Choroid plexus epithelial cell (primary cell): ENCODE data around the gene USP4.
"Not testable (repeated sequence)": the region's sequence is repeated elsewhere in the genome, so short reads cannot be mapped to it uniquely, and the experiment has no call there.

Experiments used
- DNase-seq: peaks from one replicate; pipeline ENCODE4 v3.0.0-alpha.2; 2010; ENCODE audit warnings: low read depth
- H3K4me3 ChIP-seq: 2 replicates; pipeline ENCODE4 v1.5.1; 2011; ENCODE audit warnings: low read depth, mild to moderate bottlenecking, control low read depth, low read length, moderate library complexity
- CTCF ChIP-seq: conservative IDR thresholded peaks from 2 replicates; pipeline ENCODE4 v1.5.1; 2011; ENCODE audit warnings: low read depth, mild to moderate bottlenecking, control low read depth, inconsistent platforms, low read length, moderate library complexity

The USP4 gene

GRCh38 chr3:49255112-49255511, 84.7 kb downstream of the USP4 start:
- no peak for TF ChIP-seq CTCF
- H3K4me3 ChIP-seq: no peak overlapping the region
- peak; percentile 37 for DNase-seq

GRCh38 chr3:49253512-49253911, 86.3 kb downstream of the USP4 start:
- H3K4me3 ChIP-seq: no peak overlapping the region
- TF ChIP-seq CTCF: no peak
- no peak for DNase-seq

- TF ChIP-seq CTCF: no peak
- no peak overlapping the region for H3K4me3 ChIP-seq
- peak; percentile 66 for DNase-seq
These were observed 91.0 kb downstream of the USP4 start for GRCh38 chr3:49248840-49249227.

GRCh38 chr3:49244581-49245205, 95.2 kb downstream of the USP4 start:
- DNase-seq: no peak
- H3K4me3 ChIP-seq: no peak overlapping the region
- TF ChIP-seq CTCF: no peak

GRCh38 chr3:49240091-49240490, 99.8 kb downstream of the USP4 start:
- H3K4me3 ChIP-seq, DNase-seq: not testable (repeated sequence)

- no peak overlapping the region for H3K4me3 ChIP-seq
- DNase-seq: peak; percentile 81
- no peak for TF ChIP-seq CTCF
These were observed 101.4 kb downstream of the USP4 start for GRCh38 chr3:49238274-49239127.

GRCh38 chr3:49237344-49237743, 102.5 kb downstream of the USP4 start:
- no peak for TF ChIP-seq CTCF
- no peak for DNase-seq
- H3K4me3 ChIP-seq: no peak overlapping the region
